Measurements from ENCODE around the gene MATK. TPM values are rescaled to one million over a fixed set of nuclear protein-coding genes. Genes with fewer than 3 reads are reported as not detected.

The MATK gene
- total RNA-seq, 1 experiment from 2014 or later, result 0.29 TPM

GRCh38 chr19:3800996-3801395, 14.8 kb upstream of the MATK start:
- no peak overlapping the region for H3K4me3 ChIP-seq (ENCODE audit: low read depth, low read length)
- peaks cover 5% of the 10 kb centered on the region for H3K27me3 Mint-ChIP-seq (ENCODE audit: insufficient read depth, unreplicated experiment)
- no peak for DNase-seq
- no peaks in the 10 kb centered on the region for H3K4me1 ChIP-seq
- no peaks in the 10 kb centered on the region for H3K36me3 ChIP-seq (ENCODE audit: control insufficient read depth, insufficient read depth, low read length)
- BruUV-seq (replicated peaks), result no TSS peak
- no peaks in the 10 kb centered on the region for H3K4me1 Mint-ChIP-seq (ENCODE audit: low read depth, unreplicated experiment)
- no peaks in the 10 kb centered on the region for H3K9me3 Mint-ChIP-seq (ENCODE audit: unreplicated experiment)
- intact Hi-C loops (cut with micrococcal nuclease; ENCODE audit: unreplicated experiment), result no loop called here
- ChIA-PET CTCF (no interaction called here), POLR2A (no interaction called here)
- H3K36me3 Mint-ChIP-seq (ENCODE audit: insufficient read depth, unreplicated experiment), result no peaks in the 10 kb centered on the region
- TF ChIP-seq CTCF (IDR thresholded peaks at IDR 0.05; ENCODE audit: insufficient read depth in 1 of 2, low read depth in 1 of 2, low read length in 1 of 2, severe bottlenecking in 1 of 2, unreplicated experiment in 1 of 2), result no peak
- H3K9me3 ChIP-seq, result no peaks in the 10 kb centered on the region
- H3K27me3 ChIP-seq (replicated peaks; ENCODE audit: control insufficient read depth, insufficient read depth, low read length), result no peaks in the 10 kb centered on the region; the same call in 1 of the 2 replicates
- H3K27ac Mint-ChIP-seq (ENCODE audit: unreplicated experiment), result no peak overlapping the region
- no peak overlapping the region for H3K4me3 Mint-ChIP-seq (ENCODE audit: unreplicated experiment)

DNA sequence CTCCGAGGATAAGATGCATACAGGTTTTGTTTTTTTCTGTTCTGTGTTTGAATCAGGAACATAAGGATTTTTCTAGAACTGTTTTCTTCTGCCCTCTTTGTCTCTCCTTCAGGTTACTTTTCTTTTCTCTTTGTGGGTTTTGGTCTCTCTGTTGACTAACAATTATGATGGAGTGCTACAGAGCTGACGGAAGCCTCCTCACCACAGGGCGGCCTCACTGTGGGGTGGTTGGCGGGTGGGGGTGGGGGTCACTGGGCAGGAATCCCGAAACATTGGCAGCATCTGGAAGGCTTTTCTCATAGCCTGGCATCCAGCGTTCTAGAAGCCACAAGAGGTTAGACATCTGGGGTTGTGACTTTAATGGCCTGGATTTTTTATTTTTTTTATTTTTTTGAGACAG, 12.0 kb upstream of the MATK start:
- DNase-seq, result no peak
- Mint-ChIP-seq H3K27me3 (ENCODE audit: insufficient read depth, unreplicated experiment) (peaks cover 5% of the 10 kb centered on the region), H3K36me3 (ENCODE audit: insufficient read depth, unreplicated experiment) (no peaks in the 10 kb centered on the region), H3K4me3 (ENCODE audit: unreplicated experiment) (no peak overlapping the region), H3K27ac (ENCODE audit: unreplicated experiment) (no peak overlapping the region), H3K4me1 (ENCODE audit: low read depth, unreplicated experiment) (no peaks in the 10 kb centered on the region), H3K9me3 (ENCODE audit: unreplicated experiment) (no peaks in the 10 kb centered on the region)
- CTCF ChIA-PET, result no interaction called here
- Histone ChIP-seq H3K4me3 (ENCODE audit: low read depth, low read length) (no peak overlapping the region), H3K9me3 (no peaks in the 10 kb centered on the region), H3K4me1 (no peaks in the 10 kb centered on the region), H3K36me3 (ENCODE audit: control insufficient read depth, insufficient read depth, low read length) (no peaks in the 10 kb centered on the region), H3K27me3 (replicated peaks; ENCODE audit: control insufficient read depth, insufficient read depth, low read length) (no peaks in the 10 kb centered on the region; the same call in 1 of the 2 replicates)
- POLR2A ChIA-PET, result interaction anchor here (0.5 kb wide), 1 partner anchor 74 kb away, joined by 4 read pairs; no protein-coding TSS in a partner anchor
- BruUV-seq (replicated peaks), result no TSS peak
- TF ChIP-seq CTCF (IDR thresholded peaks at IDR 0.05; ENCODE audit: insufficient read depth in 1 of 2, low read depth in 1 of 2, low read length in 1 of 2, severe bottlenecking in 1 of 2, unreplicated experiment in 1 of 2), result no peak
- intact Hi-C loops (cut with micrococcal nuclease; ENCODE audit: unreplicated experiment), result no loop called here

DNA sequence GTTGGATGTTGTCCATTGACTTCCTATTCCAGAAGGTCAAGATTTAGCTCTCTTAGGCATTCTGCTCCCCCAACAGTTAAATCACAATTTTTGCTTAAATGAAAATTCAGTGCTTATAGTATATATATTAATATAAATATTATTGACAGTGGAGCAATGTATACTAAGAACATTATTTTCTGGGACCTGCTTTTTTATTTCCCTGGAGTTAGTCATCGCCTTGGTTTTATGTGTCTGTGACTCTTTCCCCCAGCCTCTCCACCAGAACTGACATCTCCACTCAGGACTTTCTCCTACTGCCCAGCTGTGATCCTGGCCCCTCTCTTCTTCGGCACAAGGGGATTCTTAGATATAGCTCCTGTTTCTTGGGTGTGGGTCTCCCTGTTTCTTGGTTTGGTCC, 10.2 kb upstream of the MATK start:
- intact Hi-C loops (cut with micrococcal nuclease; ENCODE audit: unreplicated experiment), result no loop called here
- Mint-ChIP-seq H3K9me3 (ENCODE audit: unreplicated experiment) (no peaks in the 10 kb centered on the region), H3K36me3 (ENCODE audit: insufficient read depth, unreplicated experiment) (no peaks in the 10 kb centered on the region), H3K27me3 (ENCODE audit: insufficient read depth, unreplicated experiment) (peaks cover 8% of the 10 kb centered on the region), H3K4me3 (ENCODE audit: unreplicated experiment) (no peak overlapping the region), H3K27ac (ENCODE audit: unreplicated experiment) (no peak overlapping the region), H3K4me1 (ENCODE audit: low read depth, unreplicated experiment) (no peaks in the 10 kb centered on the region)
- CTCF ChIA-PET, result no interaction called here
- POLR2A ChIA-PET, result interaction anchor here (1.0 kb wide), 1 partner anchor 33 kb away, joined by 4 read pairs; no protein-coding TSS in a partner anchor
- H3K4me3 ChIP-seq (ENCODE audit: low read depth, low read length), result no peak overlapping the region
- no peaks in the 10 kb centered on the region for H3K36me3 ChIP-seq (ENCODE audit: control insufficient read depth, insufficient read depth, low read length)
- no peaks in the 10 kb centered on the region for H3K9me3 ChIP-seq
- no peak for TF ChIP-seq CTCF (IDR thresholded peaks at IDR 0.05; ENCODE audit: insufficient read depth in 1 of 2, low read depth in 1 of 2, low read length in 1 of 2, severe bottlenecking in 1 of 2, unreplicated experiment in 1 of 2)
- no peak for DNase-seq
- no peaks in the 10 kb centered on the region for H3K4me1 ChIP-seq
- no TSS peak for BruUV-seq (replicated peaks)
- H3K27me3 ChIP-seq (replicated peaks; ENCODE audit: control insufficient read depth, insufficient read depth, low read length), result no peaks in the 10 kb centered on the region; the same call in 1 of the 2 replicates
